Measurements from ENCODE around the gene PIWIL4.
"Not testable (repeated sequence)": the region's sequence is repeated elsewhere in the genome, so short reads cannot be mapped to it uniquely, and the experiment has no call there.

Gene PIWIL4

GRCh38 chr11:94549146-94549545 lies 18.0 kb upstream of the PIWIL4 start:
- DNase-seq (ENCODE audit: low spot score), result no peak

DNA sequence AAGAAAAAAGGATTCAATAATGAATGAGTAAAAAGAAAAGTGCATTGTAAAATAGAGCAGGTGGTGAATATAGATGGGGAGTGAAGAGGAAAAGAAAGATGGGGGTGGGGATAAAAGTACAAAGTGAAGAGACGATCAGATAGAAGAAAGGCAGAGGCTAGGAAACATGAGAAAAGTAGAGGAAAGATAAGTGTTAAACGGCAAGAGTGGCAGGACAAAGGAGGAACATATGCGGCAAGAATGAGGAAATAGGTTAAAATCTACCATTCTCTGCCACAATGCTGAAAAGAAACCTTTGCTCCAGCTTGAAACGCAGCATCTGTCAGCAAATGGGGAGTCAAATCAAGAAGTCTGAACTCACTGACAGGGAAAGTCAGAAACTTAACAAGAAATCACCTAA lies 16.7 kb upstream of the PIWIL4 start:
- DNase-seq (ENCODE audit: low spot score), result no peak

- no peak for DNase-seq (ENCODE audit: low spot score)
Measured at GRCh38 chr11:94553938-94554337, 13.2 kb upstream of the PIWIL4 start.

- DNase-seq (ENCODE audit: low spot score), result not testable (repeated sequence)
Measured at GRCh38 chr11:94555752-94556329, 11.3 kb upstream of the PIWIL4 start.

DNA sequence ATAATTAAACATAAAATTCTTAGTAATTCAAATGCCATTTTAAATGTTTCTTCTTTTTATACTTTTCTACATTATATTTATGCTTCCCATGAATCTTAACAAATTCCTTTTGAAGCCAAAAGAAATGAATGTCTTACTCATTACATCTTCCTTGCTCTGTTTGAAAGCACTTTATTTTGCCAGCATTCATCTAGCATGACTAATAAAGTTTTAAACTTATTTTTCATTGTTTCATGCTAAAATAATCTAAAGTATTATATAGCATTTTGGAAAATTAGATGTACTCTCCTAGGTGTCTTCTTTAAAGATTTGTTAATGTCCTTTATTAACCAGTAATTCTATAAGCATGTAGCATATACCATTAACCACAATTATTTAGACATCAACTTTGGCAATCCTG lies 9.7 kb upstream of the PIWIL4 start:
- no peak for DNase-seq (ENCODE audit: low spot score)

DNA sequence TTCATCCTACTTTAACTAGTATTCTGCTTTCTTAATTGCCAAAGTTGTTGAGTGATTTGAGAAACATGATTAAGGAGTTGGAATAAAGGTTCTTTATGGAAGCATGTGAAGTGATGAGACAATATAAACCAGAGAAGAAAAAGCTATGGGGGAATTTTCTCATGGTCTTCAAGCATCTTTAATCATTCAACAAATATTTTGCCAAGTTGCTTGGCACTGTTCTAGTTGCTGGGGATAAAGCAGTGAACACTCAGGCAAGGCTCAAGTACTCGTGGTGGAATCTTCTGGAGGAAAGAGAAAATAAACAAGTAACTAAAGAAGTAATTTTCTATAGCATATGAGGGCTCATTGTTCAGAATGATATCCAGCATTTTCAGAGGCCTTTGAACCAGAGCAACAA lies 9.2 kb upstream of the PIWIL4 start:
- DNase-seq (ENCODE audit: low spot score), result no peak

- no peak for DNase-seq (ENCODE audit: low spot score)
Measured at GRCh38 chr11:94558468-94558867, 8.7 kb upstream of the PIWIL4 start.

- DNase-seq (ENCODE audit: low spot score), result no peak
Measured at GRCh38 chr11:94558932-94559331, 8.2 kb upstream of the PIWIL4 start.

DNA sequence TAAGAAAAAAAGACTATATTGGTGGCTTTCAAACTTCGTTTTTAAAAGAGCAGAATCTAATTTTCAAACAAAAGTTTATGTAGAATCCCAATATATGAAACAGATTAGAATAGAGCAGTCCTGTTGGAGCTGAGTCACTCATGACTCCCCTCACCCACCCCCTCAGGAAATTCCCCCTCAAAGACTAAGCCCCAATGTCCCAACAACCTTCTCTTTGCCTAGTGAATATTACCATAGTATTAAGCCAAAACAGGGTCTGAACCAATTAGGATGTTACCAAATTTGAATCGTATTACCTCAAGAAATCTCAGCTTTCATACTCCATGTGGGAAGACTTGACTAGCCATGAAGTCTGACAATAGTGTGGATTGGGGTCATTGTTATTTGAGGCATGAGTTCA lies 7.8 kb upstream of the PIWIL4 start:
- no peak for DNase-seq (ENCODE audit: low spot score)

DNA sequence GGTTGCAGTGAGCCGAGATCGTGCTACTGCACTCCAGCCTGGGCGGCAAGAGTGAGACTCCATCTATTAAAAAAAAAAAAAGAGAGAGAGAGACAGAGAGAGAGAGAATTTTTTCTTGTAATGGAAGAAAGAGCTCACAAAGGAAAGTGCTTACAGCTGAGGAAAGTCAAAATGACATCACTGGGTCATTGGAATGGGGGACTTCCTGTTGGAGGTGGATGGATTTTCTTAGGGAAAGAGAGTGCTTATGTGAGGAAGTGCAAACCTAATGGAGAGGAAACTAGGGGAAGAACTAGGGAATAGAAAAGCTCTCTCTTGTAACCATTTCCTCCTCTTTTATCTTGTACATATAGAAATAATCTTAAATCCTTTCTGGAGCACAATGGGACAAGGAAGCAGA lies 6.3 kb upstream of the PIWIL4 start:
- no peak for DNase-seq (ENCODE audit: low spot score)

- no peak for DNase-seq (ENCODE audit: low spot score)
Measured at GRCh38 chr11:94563176-94563847, 3.9 kb upstream of the PIWIL4 start.

DNA sequence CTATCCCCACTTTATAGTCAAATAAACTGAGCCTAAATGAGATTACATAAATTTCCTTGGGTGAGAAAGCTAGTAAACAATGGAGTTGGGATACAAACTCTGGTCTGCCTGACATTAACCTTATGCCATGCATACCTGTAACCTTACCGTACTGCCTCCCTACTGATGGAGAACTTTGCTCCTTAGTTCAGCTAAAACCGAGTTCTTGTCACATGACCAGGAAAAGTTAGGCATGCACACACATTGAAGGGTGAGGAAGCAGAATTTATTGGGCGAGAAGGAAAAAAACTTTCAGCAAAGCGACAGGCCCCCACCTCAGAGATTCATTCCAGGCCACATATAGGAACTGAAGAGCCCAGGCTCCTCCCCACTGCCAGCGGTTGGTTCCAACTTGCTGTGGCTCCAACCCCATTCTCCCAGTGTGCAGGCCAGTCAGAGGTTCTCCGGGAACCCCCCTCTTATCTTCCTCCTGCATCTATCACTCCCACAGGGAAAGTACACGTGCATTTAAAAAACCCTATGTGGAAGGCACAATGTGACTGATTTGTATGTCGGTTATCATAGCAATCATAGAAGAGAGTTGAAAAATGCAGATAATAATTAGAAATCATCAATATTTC lies 3.2 kb upstream of the PIWIL4 start:
- no peak for DNase-seq (ENCODE audit: low spot score)

- DNase-seq (ENCODE audit: low spot score), result no peak
Measured at GRCh38 chr11:94568200-94568599, 1.0 kb downstream of the PIWIL4 start.

DNA sequence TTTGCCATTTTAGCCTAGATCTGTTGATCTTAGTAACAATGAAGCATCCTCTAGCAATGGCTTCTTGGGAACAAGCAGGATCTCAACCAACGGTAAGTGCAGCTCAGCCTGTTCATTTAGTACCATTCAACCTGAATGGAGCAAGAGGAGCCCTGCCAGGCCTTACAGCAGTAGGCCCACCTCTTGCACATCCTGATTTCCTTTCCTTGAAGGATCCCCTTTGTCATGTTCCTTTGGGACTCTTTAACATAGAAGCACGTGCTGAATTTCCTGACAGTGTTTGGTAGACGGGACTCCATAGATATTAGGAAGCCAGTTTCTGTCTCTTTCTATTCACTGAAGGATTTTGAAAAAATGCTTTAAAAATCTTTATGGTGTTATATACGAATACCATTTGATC lies 1.5 kb downstream of the PIWIL4 start:
- DNase-seq (ENCODE audit: low spot score), result no peak

- not testable (repeated sequence) for DNase-seq (ENCODE audit: low spot score)
Measured at GRCh38 chr11:94572975-94573374, 5.8 kb downstream of the PIWIL4 start.

DNA sequence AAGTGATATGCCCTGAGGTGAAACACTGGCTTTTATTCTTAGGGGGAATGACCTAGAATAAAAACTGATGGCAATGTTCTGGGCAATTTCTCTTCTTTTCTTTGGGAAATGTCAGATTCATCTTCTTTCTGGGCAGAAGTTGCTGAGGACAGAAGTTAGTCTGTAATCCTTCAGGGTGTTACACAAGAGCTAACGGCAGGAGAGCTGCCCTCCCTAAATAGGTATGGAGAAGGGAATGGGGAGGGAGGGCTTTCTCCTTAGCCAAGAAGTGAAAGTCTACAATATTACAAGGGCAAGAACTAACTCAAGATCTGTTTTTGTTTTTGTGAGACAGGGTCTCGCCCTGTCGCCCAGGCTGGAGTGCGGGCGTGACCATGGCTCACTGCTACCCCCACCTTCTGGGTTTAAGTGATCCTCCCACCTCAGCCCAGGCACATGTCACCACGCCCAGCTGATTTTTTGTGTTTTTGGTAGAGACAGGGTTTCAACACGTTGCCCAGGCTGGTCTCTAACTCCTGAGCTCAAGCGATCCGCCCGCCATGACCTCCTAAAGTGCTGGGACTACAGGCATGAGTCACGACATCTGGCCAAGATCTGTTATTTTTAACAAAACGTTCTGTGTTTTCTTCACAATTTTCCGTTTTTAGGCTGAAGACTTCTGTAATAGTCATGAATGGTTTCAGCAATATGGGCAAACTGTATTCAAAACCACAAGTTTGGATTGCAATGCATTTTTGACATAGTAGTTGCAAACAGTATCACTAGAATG lies 7.2 kb downstream of the PIWIL4 start:
- DNase-seq (ENCODE audit: low spot score), result no peak

DNA sequence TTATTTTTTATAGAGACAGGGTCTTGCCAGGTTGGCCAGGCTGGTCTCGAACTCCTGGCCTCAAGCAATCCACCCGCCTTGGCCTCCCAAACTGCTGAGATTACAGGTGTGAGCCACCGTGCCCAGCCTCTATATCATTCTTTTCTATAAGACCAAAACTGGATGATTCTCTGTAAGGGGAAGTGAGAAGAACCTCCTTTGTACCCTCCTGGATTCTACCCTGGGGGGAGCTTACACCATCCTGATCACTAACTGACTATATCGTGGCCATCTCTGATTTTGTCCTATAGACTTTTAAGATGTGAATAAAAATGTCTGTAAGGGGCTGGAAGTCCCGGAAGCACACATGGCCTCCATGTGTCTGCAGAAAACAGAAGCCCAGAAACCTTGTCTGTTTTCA lies 9.1 kb downstream of the PIWIL4 start:
- no peak for DNase-seq (ENCODE audit: low spot score)

DNA sequence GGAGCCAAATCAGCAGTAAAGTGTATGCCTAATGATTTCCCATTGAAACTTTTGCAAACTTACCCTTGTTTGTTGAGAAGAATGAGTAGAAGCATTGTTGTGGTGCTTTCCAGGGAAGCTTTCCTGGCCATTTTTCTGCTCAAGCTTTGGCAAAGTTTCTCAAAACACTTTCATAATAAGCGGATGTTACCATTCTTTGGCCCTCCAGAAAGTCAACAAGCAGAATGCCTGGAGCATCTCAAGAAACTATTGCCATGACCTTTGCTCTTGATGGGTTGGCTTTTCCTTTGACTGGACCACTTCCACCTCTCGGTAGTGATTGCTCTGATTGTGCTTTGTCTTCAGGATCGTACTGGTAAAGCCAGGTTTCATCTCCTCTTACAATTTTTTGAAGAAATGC lies 10.7 kb downstream of the PIWIL4 start:
- no peak for DNase-seq (ENCODE audit: low spot score)

GRCh38 chr11:94581926-94582325 lies 14.8 kb downstream of the PIWIL4 start:
- DNase-seq (ENCODE audit: low spot score), result no peak

- DNase-seq (ENCODE audit: low spot score), result no peak
Measured at GRCh38 chr11:94583213-94583865, 16.2 kb downstream of the PIWIL4 start.

- DNase-seq (ENCODE audit: low spot score), result no peak
Measured at GRCh38 chr11:94583866-94584500, 16.8 kb downstream of the PIWIL4 start.

DNA sequence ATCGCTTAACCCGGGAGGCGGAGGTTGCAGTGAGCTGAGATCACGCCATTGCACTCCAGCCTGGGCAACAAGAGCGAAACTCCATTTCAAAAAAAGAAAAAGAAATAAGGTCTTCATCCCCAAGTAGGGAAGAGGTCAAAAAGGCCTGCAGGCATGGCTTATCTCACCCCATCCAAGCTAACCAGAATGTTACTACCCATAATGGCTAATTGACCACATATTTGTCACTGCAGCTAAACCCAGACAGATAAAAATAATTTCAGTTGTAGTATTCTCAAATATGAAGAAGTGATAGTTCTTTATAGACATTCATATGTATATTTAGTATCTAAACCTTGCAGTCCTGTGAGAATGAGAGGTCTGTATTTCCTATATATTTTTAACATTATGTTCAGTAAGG lies 17.8 kb downstream of the PIWIL4 start:
- DNase-seq (ENCODE audit: low spot score), result no peak
